NCI-H2107 treated with DMSO at 0.1 percent for 48 hours (cell line): Measurements from ENCODE around the gene SKIC3.
A peak's percentile ranks its signal among the peaks of the same experiment; 100 is the strongest.

ENCODE experiments used
- DNase-seq: peaks from one replicate; lab custom pipeline; 2025; ENCODE audit not compliant: unreplicated experiment; lab: John Stamatoyannopoulos, UW

SKIC3 gene

GRCh38 chr5:95554647-95555548 lies at the start of gene SKIC3, which contains the start of gene ARSK:
SKIC3 (minus strand) TSS chr5:95554977; CDS start chr5:95547150, 7,827 bp downstream.
ARSK (plus strand) TSS chr5:95555101; CDS start chr5:95555279, 178 bp downstream.
- DNase-seq: peak; percentile 89

DNA sequence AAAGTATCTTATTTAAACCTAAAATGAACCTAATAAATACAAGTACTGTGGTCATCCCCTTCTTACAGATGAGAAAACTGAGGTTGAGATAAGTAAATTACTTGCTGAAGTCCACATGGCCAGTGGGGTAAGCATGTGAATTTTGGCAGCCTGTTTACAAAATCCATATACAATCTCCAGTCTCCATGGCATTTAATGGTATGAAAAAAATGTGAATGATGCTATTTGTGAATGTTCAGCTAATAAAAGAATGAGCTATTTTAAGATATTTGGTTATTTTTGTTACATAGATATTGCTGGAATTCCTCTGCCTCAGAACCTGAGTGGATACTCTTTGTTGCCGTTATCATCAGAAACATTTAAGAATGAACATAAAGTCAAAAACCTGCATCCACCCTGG lies 45.8 kb upstream of the SKIC3 start:
- DNase-seq: no peak

GRCh38 chr5:95599252-95599651 lies 44.5 kb upstream of the SKIC3 start:
- no peak for DNase-seq

GRCh38 chr5:95595289-95595931 lies 40.6 kb upstream of the SKIC3 start:
- no peak for DNase-seq

GRCh38 chr5:95591490-95591901 lies 36.7 kb upstream of the SKIC3 start:
- DNase-seq: no peak

DNA sequence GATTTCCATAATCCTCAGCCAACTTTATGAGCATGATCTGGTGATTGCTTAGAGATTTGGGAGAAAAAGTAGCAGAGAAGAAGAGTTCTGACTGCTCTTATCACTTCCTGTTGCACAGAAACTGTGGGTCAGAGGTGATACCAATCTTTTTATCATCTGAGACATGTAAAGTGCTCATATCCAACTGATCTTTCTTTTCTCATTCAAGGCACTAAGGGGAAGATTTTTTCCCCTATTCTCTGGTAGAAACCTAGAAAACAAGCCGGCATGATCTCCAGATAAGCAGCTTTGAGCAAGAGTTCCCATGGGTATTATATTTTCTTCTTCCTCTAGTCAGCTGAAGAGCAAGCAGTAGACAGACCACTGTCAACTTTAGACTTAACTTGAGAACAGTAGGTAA lies 36.1 kb upstream of the SKIC3 start:
- no peak for DNase-seq

DNA sequence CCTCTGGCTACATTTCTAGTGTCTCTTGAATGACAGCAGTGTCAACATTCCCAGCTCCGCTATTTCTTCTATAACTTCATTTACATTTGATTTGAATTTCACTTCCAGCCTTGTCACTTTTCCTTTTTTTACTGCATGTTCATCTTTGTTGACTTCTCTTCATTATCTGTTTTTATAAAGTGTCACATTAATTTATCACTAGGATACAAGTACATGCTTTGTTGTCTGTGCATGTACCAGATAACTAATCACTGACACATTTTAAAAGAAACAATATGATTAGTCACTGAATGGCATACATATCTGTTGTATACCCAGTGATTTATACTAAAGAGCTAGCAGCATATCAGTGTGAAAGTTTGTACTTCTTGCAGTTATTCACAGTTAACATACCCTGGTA lies 29.2 kb upstream of the SKIC3 start:
- DNase-seq: no peak

DNA sequence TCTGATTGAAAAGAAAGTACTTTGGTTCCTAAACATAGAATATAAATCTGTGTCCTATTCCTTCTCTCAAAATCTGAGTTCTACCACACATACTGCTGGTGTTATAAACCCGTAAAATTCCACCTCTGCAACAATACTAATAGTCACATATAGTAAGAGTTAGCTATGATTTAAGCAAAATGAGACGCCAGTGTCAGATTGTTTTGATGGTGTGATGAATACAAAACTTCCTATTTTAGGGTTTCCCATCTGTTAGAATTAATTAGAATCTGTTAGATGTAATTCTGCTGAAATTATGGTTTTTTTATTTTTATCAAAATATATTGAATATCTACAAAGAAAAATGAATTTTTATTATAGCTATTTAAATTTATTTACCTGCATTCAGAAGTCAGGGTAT lies 26.8 kb upstream of the SKIC3 start:
- DNase-seq: no peak

- DNase-seq: no peak
Measured at GRCh38 chr5:95572016-95572415, 17.2 kb upstream of the SKIC3 start.

GRCh38 chr5:95565280-95565920 lies 10.6 kb upstream of the SKIC3 start:
- DNase-seq: no peak

GRCh38 chr5:95564450-95564849 lies 9.7 kb upstream of the SKIC3 start:
- DNase-seq: no peak

DNA sequence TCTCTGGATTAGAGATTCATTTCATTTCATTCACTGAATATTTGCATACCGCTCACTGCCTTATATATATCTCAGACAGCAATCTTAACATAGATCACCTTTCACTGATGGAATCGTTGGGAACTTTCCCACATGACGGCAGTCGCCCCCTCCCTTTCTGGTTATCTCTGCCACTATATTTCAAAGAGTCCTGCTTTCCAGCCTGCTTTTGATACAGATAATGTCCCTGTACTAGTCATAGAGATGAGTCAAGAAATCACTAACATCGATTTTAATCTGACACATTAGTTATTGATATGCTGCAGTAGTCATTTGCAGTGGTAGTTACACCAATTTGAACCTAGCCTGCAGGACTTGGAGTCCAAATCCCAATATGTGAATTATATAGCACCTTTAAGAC lies 8.6 kb upstream of the SKIC3 start:
- DNase-seq: no peak

GRCh38 chr5:95562282-95562681 lies 7.5 kb upstream of the SKIC3 start:
- no peak for DNase-seq

GRCh38 chr5:95557841-95558240 lies 3.1 kb upstream of the SKIC3 start:
- no peak for DNase-seq

- no peak for DNase-seq
Measured at GRCh38 chr5:95555553-95555952, 776 bp upstream of the SKIC3 start.

DNA sequence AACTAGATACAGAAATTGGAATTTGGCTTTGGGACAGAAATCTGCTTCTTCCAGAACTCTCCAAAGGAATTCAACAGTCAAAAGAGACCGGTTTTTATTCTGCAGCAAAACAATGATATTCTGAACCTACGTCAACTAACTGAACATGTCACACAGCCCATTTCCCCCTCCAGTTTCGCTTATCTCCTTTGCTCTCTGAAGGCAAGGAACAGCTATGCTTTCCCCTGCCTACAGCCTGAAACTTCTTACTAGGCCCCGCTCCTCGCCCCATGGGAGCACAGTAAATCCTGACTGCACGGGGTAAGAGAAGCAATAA lies 488 bp downstream of the SKIC3 start:
- no peak for DNase-seq

DNA sequence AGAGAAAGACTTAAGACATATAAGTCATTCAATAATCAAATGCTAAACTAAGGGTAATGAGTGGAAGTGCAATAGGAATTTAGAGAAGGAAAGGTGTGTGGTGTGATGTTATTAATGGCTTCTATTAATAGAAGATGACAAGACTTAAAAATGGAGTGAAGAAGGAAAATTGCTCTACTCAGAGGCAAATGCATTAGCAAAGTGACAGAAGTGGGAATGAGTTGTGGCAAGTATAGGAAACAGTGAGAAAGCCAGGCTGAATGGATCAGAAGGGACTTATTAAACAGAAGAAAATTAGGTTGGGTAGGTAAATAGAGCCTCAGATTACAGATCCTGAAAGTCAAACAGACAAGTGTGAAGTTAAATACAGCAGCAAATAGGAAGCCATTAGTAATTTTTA lies 5.7 kb downstream of the SKIC3 start:
- DNase-seq: no peak

GRCh38 chr5:95543017-95543705 lies 11.6 kb downstream of the SKIC3 start:
- DNase-seq: peak; percentile 75

DNA sequence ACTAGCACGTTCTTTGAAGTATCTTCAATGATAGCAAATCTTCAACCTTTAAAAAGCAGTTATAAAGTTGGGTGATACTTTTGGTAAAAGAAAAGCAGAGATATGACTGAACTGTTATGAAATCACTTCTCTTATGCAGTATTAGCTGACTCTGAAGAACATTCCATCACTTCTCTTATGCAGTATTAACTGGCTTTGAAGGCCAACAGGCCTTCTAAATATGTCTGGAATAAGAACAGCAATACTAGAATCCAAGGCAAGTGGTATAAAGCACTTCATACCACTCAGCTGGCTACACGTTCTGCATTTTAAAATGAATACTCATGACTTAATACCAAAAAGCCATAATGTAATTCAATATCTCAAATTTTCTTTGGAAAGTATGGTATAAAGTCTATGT lies 17.3 kb downstream of the SKIC3 start:
- DNase-seq: no peak

DNA sequence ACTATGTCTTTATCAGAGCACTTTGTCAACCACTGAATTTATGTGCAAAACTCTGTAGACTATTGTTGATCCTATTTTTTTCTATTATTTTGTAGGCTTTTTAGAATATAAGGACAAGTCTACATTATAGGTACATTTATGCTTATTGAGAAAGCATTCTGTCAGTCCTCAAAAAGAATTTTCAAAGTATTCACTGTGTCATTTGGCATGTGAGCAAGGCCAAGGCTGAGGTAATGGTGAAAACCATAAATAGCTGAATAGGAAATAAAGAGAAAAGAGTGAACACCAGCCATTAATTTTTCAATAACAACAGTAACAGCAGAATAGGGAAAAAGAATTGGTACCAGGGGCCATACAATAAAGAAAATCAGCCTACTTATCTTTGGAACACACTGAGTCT lies 21.0 kb downstream of the SKIC3 start:
- DNase-seq: no peak

DNA sequence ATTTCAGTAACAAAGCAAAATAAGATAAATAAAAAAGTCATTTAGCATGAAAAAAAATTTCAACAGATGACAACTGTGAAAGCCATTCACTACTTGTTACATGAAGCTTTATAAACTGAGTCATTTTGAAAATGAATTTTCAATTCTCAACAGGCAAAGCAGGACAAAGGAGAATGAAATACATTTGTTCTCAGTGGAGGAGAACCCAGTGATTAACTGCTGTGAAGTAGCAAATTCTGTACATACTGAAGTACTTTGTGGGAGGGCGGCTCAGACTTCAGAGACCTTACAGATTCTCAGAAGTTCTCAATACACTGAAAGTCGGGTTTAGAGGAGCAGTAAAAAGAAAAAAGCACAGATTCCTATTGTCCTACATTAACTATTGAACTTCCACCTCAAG lies 21.7 kb downstream of the SKIC3 start:
- no peak for DNase-seq
